Pulmonary artery endothelial cell (primary cell): Measurements from ENCODE around the gene ANTXR2. TPM values are rescaled to one million over a fixed set of nuclear protein-coding genes. Genes with fewer than 3 reads are reported as not detected.
"Not testable (repeated sequence)": the region's sequence is repeated elsewhere in the genome, so short reads cannot be mapped to it uniquely, and the experiment has no call there.

Experiments used
- DNase-seq: peaks from one replicate; pipeline ENCODE4 v3.0.0-alpha.2; 2011; ENCODE audit warnings: low read depth, low spot score
- total RNA-seq: library from RNA; depleted of rRNA; stranded (reverse); fragments of >200 nt; gene quantifications from 2 replicates; pipeline ENCODE4 v1.2.3, GENCODE V29; 2014

Gene ANTXR2
- total RNA-seq, 1 donor from 2014 or later, result 30.3 TPM

DNA sequence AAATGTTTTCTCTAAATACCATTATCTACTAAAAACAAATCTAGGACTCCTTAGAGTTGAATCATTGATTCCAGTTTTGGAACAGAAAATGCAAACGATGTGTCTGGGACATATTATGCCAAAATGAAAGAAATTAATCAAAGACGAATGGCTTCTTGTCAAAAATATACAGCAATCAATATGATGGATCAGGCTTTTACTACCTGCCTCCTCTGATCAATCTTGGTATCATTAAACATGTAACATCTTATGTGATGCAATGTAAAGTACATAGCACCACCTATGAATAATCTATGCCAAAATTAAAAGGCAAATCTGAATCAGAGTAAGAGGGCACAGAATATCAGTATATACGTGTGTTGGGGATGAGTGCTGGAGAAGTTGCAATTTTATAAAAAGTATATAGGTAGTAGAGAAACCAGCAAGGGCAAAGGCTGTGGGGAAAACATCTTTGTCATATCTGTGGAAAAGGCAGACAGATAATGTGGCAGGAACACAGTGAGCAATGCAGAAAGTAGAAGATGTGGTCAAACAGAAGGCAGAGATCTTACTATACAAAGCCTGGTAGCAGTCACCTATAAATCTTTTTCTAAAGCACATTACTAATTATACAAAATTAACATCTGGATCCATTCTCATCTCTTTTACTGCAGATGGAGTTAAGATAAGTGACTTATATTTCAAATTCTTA lies 152.7 kb downstream of the ANTXR2 start:
- no peak for DNase-seq

DNA sequence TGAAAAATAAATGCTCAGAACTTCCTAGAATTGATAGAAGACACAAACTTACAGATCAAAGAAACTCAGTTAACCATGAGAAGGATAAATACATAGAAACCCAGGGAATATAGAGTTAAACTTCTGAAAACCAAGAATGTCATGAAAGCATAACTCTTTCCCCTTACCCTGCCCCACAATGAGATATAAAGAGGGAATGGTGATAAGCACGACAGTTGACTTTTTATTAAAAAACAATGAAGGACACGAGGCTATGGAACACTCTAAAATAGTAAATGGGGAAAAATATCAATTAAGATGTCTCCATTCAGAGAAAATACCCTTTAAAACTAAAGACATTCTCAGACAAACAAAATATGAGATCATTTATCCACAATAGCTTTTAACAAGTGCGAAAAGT lies 154.7 kb downstream of the ANTXR2 start:
- DNase-seq, result no peak

DNA sequence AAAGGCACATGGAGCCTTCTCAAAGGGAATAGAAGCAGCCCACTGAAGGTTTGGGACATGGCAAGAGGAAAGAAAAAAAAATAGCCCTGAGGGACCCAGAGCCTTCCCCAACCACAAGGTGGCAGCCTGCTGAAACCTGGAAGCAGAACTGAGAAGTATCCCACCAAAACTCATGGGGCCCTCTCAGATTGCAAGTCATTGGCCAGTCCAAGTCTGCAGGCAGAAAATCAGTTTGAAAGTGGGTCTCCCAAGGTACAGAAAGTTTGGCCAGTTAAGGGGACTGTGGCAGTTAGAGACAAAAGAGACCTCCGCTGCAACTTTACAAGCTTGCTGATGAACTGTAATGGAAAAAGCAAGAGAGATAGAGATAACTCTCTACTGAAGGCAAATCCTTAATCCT lies 155.8 kb downstream of the ANTXR2 start:
- DNase-seq, result no peak

DNA sequence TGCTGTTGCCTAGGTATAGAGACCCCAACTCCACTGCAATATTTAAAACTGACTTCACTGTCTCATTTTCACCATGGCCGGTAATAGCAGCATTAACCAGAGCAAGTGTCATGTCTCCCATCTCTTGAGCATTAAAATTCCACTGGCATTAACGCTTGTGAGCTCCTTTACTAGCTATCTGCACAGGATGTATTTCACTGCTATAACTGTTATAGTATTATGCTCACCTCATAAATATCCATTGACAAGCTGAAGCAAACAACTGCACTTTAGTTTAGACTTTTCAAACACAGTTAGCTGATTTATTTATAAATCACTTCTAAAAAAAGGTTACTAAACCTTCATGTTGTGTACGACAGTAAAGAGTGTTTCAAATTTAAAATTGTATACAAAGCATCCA lies 157.8 kb downstream of the ANTXR2 start:
- DNase-seq, result no peak

DNA sequence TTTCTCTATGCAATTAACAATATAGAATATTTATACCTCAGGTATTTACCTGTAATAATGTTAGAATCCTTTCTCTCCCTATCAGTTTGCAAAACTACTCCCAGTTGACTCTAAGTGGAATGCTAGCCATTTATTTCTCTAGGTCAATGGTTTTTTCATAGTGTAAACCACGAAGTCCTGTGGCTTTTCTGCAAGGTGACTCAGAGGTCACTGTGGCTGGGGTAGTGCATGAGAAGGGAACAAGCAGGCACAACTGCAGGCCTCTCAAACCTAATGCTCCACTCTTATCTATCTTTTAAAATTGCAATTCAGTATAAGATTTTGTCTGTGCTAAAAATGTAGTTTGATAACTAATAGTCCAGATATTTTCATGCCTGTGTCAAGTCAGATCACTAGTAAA lies 159.4 kb downstream of the ANTXR2 start:
- DNase-seq, result no peak

DNA sequence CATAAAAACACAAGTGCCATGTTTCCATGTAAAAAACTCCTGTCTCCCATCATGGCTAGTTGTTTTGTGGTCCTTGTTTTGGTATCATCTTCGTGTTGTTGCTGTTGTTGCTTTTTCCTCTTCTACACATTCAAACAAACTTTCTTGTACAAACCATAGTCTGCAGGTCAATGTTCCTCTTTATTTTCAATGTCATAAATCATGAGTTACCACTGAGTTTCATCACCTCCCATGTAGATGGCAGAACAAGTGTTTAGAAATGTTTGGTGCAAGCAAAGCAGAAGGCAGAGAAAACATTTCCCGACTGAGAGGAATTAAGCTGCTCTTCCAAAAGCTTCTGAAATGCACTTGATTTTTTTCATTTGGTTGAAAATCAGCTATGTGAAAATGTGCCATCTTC lies 166.0 kb downstream of the ANTXR2 start:
- DNase-seq, result no peak

DNA sequence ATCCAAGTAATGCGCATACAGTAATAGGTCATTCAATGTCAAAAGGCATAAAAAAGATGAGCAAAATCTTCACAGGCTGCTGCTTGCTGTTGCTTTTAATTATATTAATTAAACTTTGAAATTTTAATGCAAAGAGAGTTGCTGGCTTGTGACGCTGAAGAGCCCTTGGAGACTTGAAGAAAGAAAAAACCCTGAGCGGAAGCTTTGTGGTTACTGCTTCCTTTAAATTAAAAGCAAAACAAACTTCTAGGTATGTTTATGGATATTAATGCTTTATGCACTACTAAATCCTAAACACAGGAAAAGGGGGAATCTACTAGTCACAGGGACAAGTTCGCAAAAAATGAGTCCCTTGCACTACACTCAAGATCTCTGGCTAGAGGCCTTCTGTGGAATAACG lies 166.7 kb downstream of the ANTXR2 start:
- DNase-seq, result no peak

DNA sequence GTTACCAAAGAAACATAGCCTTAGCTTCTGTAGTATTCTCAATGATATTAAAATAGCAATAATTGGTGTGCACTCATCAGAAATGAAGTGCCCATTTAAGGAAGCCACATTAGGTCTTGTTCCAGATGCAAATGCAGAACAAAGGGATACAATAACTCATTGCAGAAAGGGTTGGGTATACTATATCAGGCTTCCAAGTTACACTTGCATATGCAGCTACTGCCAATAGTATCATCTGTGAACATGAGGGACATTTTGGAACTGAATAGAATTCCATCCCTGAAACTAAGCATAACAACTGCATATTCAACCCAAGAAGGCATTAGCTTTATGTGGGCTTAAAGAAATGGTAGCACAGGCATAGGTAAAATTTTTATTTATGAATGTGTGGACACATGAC lies 167.8 kb downstream of the ANTXR2 start:
- DNase-seq, result no peak

DNA sequence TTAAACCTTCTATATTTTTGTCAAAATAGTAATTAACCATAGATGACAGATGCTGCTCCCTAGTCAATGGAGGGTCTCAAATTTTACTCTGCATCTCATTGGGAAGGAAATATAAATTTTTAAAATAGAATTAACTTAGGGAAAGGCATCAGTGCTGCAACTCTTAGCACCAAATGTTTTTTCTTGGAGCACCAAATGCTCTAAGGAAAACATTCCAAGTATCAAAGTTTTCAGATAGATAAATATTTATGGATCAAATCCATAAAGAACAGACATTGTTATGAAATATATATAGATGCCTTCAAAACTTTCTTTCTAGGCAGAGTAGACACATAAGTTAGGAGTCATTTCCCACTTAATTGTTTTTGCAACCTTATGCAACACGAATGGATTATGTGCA lies 168.7 kb downstream of the ANTXR2 start:
- no peak for DNase-seq

DNA sequence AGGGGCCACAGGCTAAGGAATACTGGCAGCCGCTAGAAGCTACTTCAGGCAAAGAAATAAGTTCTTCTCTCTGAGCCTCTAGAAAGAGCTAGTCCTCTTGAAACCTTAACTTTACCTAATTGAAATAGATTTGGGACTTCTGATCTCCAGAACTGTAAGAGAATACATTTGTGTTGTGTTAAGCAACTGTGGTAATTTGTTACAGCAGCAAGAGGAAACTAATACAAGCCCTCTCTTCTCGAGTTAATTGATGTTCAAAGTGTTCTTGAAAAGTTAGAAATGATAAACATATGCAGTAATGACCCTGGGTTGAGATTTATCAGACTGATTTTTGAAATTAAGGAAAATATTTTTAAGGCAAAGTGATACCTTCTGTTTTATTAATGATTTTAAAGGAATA lies 172.8 kb downstream of the ANTXR2 start:
- DNase-seq, result no peak

DNA sequence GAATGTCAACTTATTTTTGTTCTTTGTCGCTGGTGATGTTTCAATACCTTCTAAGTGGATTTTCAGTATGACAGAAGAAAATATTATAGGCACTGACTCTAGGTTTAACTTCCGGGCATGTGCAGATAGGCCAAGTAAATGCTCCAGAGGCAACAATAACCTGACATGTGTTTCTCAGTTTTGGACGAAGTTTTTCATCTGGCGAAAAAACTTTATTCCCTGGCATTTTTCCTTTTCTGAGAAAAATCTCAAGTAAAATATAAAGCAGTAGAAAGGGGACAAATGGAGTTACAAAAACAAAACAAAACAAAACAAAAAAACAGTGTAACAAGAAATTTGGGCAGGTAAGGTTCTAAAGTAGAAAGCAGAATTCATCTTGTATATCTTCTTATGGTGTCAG lies 173.5 kb downstream of the ANTXR2 start:
- DNase-seq, result no peak

DNA sequence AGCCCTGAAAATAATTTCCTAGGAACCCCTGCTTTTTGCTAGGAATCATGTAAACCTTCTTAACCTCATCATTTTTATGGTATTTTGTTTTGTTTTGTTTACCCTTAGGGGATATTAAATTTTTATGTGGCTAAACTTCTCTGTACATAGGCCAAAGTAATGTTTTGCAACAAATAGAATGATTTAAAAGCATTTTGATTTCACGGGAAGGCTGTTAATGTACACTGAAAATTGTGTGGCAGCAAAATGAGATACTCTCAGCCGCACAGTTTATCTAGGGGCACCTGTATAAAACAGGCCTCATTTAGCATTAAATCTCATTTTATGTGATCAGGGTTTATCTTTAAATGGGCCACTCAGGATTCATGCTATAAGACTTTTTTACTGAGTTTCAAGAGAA lies 175.0 kb downstream of the ANTXR2 start:
- DNase-seq, result no peak

DNA sequence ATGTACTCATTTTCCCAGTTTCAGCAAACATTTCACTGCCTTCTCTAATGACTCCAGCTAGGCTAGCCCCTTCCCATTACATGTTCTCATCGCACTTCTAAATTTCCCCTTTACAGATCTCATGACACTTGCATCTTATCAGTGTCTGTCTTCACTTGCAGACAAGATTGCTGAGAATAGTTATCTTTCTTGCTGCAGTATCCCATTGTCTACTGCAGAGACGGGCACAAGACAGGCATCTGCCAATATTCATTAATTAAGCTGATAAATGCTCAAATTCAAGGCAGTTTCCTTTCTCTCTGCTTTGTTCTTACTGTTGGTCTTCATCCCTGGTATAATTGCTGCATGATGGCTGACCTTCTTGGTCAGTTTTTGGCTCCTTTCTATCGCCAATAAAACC lies 175.9 kb downstream of the ANTXR2 start:
- no peak for DNase-seq

DNA sequence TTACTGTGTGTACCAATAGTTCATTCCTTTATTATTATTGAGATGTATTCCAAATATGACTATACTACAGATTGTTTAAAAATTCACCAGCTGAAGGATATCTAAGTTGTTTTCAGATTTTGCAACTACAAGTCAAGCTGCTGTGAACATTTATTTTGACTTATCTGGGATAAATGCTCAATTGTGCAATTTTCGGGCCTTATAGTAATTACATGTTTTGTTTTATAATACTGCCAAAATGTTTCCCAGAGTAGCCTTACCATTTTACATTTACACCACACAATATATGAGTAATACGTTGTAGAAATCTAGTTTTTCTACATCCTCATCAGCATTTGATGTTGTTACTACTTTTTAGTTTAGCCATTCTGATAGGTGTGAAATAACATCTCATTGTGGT lies 179.6 kb downstream of the ANTXR2 start:
- no peak for DNase-seq

DNA sequence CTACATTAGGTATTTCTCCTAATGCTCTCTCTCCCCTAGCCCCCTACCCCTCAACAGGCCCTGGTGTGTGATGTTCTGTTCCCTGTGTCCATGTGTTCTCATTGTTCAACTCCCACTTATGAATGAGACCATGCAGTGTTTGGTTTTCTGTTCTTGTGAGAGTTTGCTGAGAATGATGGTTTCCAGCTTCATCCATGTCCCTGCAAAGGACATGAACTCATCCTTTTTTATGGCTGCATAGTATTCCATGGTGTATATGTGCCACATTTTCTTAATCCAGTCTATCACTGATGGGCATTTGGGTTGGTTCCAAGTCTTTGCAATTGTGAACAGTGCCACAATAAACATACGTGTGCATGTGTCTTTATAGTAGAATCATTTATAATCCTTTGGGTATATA lies 184.0 kb downstream of the ANTXR2 start:
- not testable (repeated sequence) for DNase-seq

DNA sequence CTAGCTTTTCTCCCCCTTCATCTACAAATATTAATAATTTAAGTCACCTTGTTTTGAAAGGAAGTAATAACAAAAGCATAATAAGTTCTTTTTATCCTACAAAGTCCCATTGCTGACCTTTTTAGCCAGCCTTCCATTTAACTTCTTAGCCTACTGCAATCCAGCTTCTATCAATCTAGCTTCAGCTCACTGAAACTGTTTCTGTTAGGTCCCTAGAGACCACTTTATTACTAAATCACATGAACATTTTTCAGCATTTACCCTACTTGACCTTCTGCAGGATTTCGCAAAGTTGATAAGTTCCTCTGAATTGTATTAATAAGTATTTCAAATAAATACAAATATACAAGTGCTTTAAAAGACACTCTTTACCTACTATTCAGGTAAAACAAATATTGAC lies 186.5 kb downstream of the ANTXR2 start:
- no peak for DNase-seq

DNA sequence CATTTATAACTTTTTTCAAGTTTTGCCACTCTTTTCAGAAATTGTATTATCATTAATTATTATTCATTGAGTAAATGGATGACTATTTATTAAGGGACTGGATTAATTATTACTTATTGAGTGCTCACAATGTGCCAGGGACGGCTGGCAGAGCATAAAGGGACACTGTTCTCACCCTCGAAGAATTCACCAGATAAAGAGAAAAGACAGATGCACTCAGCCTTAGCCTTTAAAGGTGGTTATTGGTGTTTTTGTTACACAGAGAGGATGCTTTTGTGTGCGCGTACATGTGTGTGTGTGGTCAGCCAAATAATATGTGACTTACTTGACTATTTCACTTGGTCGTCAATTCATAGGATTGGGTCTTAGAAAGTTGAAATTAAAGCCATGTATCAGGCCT lies 187.0 kb downstream of the ANTXR2 start:
- DNase-seq, result no peak

DNA sequence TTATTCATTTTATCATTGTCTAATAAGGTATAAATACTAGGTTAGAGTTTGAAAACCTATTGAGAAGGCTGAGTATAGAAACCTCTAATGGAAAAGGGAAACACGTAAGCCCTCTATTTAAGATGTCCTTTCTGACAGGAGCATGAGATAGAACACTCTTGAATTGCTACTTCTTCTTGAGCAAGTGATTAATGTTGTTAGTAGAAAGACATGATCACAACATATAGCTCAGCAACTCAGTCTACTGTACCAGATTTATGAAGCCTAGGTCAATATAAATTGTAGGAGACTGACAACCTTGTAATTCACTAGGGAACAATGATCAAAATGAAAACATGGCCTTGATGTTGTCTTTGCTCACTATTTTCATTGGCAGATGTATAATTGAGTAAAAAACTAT lies 189.7 kb downstream of the ANTXR2 start:
- no peak for DNase-seq

DNA sequence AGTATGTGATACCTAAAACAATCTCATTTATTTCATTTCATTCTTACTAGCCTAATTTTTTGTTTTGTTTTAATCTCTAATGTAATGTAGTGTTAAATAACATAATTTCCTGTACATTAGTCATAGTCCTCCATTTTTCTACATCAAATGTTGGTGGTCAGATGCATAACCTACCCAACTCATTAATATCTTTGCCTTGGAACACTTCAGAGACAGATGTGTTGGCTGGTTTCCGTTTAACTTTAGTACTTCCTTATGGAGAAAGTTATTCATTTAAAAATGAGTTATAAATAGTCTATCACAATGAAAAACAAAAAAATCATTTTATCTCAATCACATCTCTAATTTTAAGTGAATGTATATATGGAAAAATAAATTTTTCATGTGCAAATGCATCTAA lies 190.2 kb downstream of the ANTXR2 start:
- no peak for DNase-seq

DNA sequence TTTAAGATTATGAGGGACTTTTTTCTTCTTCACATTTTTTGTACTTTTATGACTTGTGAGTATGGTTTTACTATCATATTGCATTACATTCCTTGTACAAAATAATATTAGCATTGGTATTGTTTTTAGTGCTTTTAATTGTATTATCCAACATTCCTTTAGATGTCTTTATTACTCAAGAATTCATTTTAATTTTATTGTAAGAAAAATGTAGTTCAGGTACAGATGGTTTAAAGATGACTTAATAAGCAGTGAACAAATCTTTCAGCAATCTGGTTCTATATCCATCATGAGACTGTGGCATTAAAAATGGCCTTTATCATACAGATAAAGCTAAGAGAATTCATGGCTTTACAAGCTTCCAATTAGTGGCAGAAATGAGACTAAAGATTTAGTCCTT lies 191.6 kb downstream of the ANTXR2 start:
- DNase-seq, result no peak

DNA sequence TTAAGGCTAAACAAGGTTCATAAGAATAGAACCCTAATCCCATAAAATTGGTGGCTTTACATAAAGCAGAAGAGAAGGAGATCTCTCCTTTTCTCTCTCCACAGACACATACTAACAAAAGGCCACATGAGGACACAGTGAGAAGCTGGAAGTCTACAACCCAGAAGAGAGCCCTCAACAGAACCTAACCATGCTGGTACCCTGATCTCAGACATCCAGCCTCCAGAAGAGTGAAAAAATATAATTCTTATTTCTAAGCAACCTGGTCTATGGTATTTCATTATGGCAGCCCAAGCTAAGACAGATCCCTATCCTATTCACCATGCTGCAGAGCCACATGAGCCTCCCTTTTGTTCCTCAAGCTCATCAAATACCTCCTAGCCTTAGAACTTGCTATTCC lies 195.5 kb downstream of the ANTXR2 start:
- no peak for DNase-seq

DNA sequence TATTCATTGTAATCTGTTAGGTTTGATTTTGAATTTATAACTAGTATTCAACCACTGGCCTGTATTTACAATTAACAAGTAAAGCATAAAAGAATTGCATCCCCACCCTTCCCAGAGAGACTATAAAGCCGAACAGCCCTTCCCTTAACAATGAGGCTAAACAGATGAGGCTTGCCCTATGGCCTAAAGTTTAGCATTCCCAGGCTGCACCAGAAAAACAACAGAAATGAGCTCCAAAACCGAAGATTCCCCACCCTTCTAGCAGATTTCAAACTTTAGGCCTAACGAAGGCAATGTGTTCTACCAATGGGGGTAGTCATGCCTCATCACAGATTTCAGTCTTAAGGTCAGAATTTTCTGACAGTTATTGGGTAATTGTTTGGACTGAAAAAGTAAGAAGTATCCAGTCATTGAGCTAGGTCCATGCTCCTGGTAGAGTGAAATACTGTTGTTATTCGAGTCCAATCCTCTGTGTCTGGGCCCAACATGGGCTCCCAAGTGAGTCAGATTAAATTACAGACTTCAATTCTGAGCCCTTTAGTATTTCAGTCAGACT lies 197.6 kb downstream of the ANTXR2 start:
- no peak for DNase-seq

DNA sequence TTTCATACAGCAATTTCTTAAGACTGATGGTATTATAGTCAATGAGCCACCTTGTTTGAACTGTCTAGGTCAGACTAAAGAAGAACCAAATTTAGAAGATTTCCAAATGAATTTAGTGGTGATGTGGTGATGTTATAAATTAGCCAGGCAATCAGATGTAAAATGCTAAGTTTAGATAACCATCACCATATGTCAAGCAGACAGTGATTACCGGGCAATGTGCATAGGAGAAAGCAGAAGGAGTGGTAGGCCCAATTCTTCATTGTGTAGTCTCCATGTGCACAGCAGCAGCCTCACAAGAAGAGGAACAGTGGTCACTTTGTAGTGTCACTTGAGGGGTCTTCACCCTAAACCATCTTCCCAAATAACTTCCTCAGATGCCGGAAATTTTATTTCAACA lies 198.8 kb downstream of the ANTXR2 start:
- DNase-seq, result no peak

DNA sequence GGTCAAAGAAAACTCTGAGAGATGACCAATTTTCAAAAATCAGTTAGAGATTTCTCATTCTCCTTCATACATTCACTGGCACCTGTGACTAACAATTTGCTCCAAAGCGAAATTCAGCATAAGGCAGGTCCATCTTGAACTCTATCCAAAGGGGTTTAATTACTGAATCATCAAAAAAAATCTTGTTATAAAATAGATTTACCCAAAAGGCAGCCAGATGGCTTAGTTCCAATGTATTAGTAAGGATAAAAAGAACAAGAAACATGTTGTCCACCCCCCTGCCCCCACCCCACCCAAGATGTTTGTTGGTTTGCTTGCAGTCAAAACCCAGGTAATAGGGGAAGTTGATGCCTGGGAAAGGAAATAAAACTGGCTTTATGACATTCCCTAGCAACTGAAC lies 200.3 kb downstream of the ANTXR2 start:
- DNase-seq, result no peak
